Activated T-cell treated with anti-CD3 and anti-CD28 coated beads, Interleukin-2, amount 50 U/mL, for 4 hours (primary cell): ENCODE data around the gene CALN1. TPM values are rescaled to one million over a fixed set of nuclear protein-coding genes. Genes with fewer than 3 reads are reported as not detected.
"Not testable (repeated sequence)": the region's sequence is repeated elsewhere in the genome, so short reads cannot be mapped to it uniquely, and the experiment has no call there.

Experiments
- ATAC-seq, 2 donors: fragments of 200-7000 bp; cut with Tn5 transposase; one replicate each; pipeline ENCODE4 v1.10.0; 2021
- DNase-seq: peaks from one replicate; pipeline ENCODE4 v3.0.0-alpha.2; 2020
- H3K27me3 Mint-ChIP-seq: one replicate; pipeline ENCODE4 v1.8.0; 2021; ENCODE audit warnings: low read depth, mixed read lengths
- H3K36me3 Mint-ChIP-seq: one replicate; pipeline ENCODE4 v1.8.0; 2022; ENCODE audit warnings: mixed read lengths; ENCODE audit not compliant: insufficient read depth
- H3K4me1 Mint-ChIP-seq: one replicate; pipeline ENCODE4 v1.8.0; 2021; ENCODE audit warnings: low read depth, mixed read lengths
- H3K4me3 Mint-ChIP-seq: one replicate; pipeline ENCODE4 v1.8.0; 2021; ENCODE audit warnings: mild to moderate bottlenecking, moderate library complexity, mixed read lengths
- H3K9me3 Mint-ChIP-seq: one replicate; pipeline ENCODE4 v1.8.0; 2021; ENCODE audit warnings: mixed read lengths
- total RNA-seq, 3 donors: library from RNA; stranded (reverse); gene quantifications; one replicate each; pipeline ENCODE4 v1.2.1, GENCODE V29; 2021

The CALN1 gene
- total RNA-seq, 3 donors from 2014 or later = 0.03 to 0.30 (median 0.10) TPM

- Mint-ChIP-seq H3K36me3 (peaks cover 1% of the 10 kb centered on the region), H3K9me3 (peaks cover 17% of the 10 kb centered on the region), H3K27me3 (no peaks in the 10 kb centered on the region), H3K4me3 (no peak overlapping the region), H3K4me1 (no peaks in the 10 kb centered on the region)
- ATAC-seq (no peak), DNase-seq (no peak)
Measured at GRCh38 chr7:72254455-72254854, 157.7 kb downstream of the CALN1 start.

GRCh38 chr7:72249106-72249505, 163.0 kb downstream of the CALN1 start:
- Mint-ChIP-seq H3K9me3 (peaks cover 14% of the 10 kb centered on the region), H3K36me3 (no peaks in the 10 kb centered on the region), H3K4me3 (no peak overlapping the region), H3K27me3 (no peaks in the 10 kb centered on the region), H3K4me1 (no peaks in the 10 kb centered on the region)
- DNase-seq (no peak), ATAC-seq (no peak)

GRCh38 chr7:72244826-72245398, 167.2 kb downstream of the CALN1 start:
- DNase-seq = no peak
- Mint-ChIP-seq H3K36me3 (no peaks in the 10 kb centered on the region), H3K4me3 (no peak overlapping the region), H3K9me3 (peaks cover 9% of the 10 kb centered on the region), H3K27me3 (no peaks in the 10 kb centered on the region), H3K4me1 (no peaks in the 10 kb centered on the region)
- ATAC-seq = no peak

- Mint-ChIP-seq H3K4me3 (no peak overlapping the region), H3K36me3 (no peaks in the 10 kb centered on the region), H3K9me3 (peaks cover 4% of the 10 kb centered on the region), H3K27me3 (no peaks in the 10 kb centered on the region), H3K4me1 (no peaks in the 10 kb centered on the region)
- DNase-seq (no peak), ATAC-seq (no peak)
Measured at GRCh38 chr7:72243329-72243728, 168.8 kb downstream of the CALN1 start.

GRCh38 chr7:72235351-72235750, 176.8 kb downstream of the CALN1 start:
- ATAC-seq (no peak), DNase-seq (no peak)
- Mint-ChIP-seq H3K9me3 (peaks cover 10% of the 10 kb centered on the region), H3K4me3 (no peak overlapping the region), H3K36me3 (no peaks in the 10 kb centered on the region), H3K27me3 (no peaks in the 10 kb centered on the region), H3K4me1 (no peaks in the 10 kb centered on the region)

GRCh38 chr7:72234086-72234485, 178.1 kb downstream of the CALN1 start:
- H3K4me3 Mint-ChIP-seq = no peak overlapping the region

GRCh38 chr7:72230281-72230680, 181.9 kb downstream of the CALN1 start:
- Mint-ChIP-seq H3K27me3 (no peaks in the 10 kb centered on the region), H3K4me3 (no peak overlapping the region)
- DNase-seq = no peak

More at GRCh38 chr7:72234086-72234485, 178.1 kb downstream of the CALN1 start:
- no peak for DNase-seq
- ATAC-seq = no peak
- Mint-ChIP-seq H3K4me1 (no peaks in the 10 kb centered on the region), H3K36me3 (no peaks in the 10 kb centered on the region), H3K27me3 (no peaks in the 10 kb centered on the region), H3K9me3 (peaks cover 10% of the 10 kb centered on the region)

GRCh38 chr7:72223351-72223750, 188.8 kb downstream of the CALN1 start:
- Mint-ChIP-seq H3K36me3 (no peaks in the 10 kb centered on the region), H3K4me1 (no peaks in the 10 kb centered on the region), H3K27me3 (no peaks in the 10 kb centered on the region), H3K9me3 (peaks cover 3% of the 10 kb centered on the region), H3K4me3 (no peak overlapping the region)
- ATAC-seq = no peak
- DNase-seq = no peak

More at GRCh38 chr7:72230281-72230680, 181.9 kb downstream of the CALN1 start:
- ATAC-seq = no peak
- Mint-ChIP-seq H3K9me3 (peaks cover 11% of the 10 kb centered on the region), H3K36me3 (no peaks in the 10 kb centered on the region), H3K4me1 (no peaks in the 10 kb centered on the region)

GRCh38 chr7:72222136-72222535, 190.0 kb downstream of the CALN1 start:
- no peaks in the 10 kb centered on the region for H3K4me1 Mint-ChIP-seq
- peaks cover 3% of the 10 kb centered on the region for H3K9me3 Mint-ChIP-seq

GRCh38 chr7:72219500-72219899, 192.6 kb downstream of the CALN1 start:
- H3K36me3 Mint-ChIP-seq = no peaks in the 10 kb centered on the region
- H3K4me1 Mint-ChIP-seq = no peaks in the 10 kb centered on the region
- ATAC-seq (no peak), DNase-seq (no peak)
- no peaks in the 10 kb centered on the region for H3K27me3 Mint-ChIP-seq
- no peak overlapping the region for H3K4me3 Mint-ChIP-seq
- no peaks in the 10 kb centered on the region for H3K9me3 Mint-ChIP-seq

More at GRCh38 chr7:72222136-72222535, 190.0 kb downstream of the CALN1 start:
- H3K4me3 Mint-ChIP-seq = no peak overlapping the region
- H3K36me3 Mint-ChIP-seq = no peaks in the 10 kb centered on the region
- ATAC-seq (no peak), DNase-seq (no peak)
- no peaks in the 10 kb centered on the region for H3K27me3 Mint-ChIP-seq

GRCh38 chr7:72217151-72217550, 195.0 kb downstream of the CALN1 start:
- Mint-ChIP-seq H3K4me3 (no peak overlapping the region), H3K36me3 (no peaks in the 10 kb centered on the region), H3K9me3 (peaks cover 3% of the 10 kb centered on the region), H3K4me1 (no peaks in the 10 kb centered on the region), H3K27me3 (no peaks in the 10 kb centered on the region)
- ATAC-seq = no peak
- no peak for DNase-seq

GRCh38 chr7:72213769-72214168, 198.4 kb downstream of the CALN1 start:
- no peak overlapping the region for H3K4me3 Mint-ChIP-seq
- no peak for ATAC-seq
- no peaks in the 10 kb centered on the region for H3K4me1 Mint-ChIP-seq
- no peak for DNase-seq
- H3K9me3 Mint-ChIP-seq = peaks cover 3% of the 10 kb centered on the region
- no peaks in the 10 kb centered on the region for H3K27me3 Mint-ChIP-seq
- H3K36me3 Mint-ChIP-seq = no peaks in the 10 kb centered on the region

- Mint-ChIP-seq H3K9me3 (peaks cover 3% of the 10 kb centered on the region), H3K27me3 (no peaks in the 10 kb centered on the region), H3K36me3 (no peaks in the 10 kb centered on the region), H3K4me1 (no peaks in the 10 kb centered on the region), H3K4me3 (no peak overlapping the region)
- no peak for ATAC-seq
- DNase-seq = no peak
Measured at GRCh38 chr7:72213081-72213480, 199.1 kb downstream of the CALN1 start.

GRCh38 chr7:72211175-72211574, 201.0 kb downstream of the CALN1 start:
- Mint-ChIP-seq H3K36me3 (no peaks in the 10 kb centered on the region), H3K4me1 (no peaks in the 10 kb centered on the region), H3K9me3 (peaks cover 5% of the 10 kb centered on the region), H3K27me3 (no peaks in the 10 kb centered on the region), H3K4me3 (no peak overlapping the region)
- DNase-seq (no peak), ATAC-seq (no peak)

GRCh38 chr7:72209006-72209405, 203.1 kb downstream of the CALN1 start:
- not testable (repeated sequence) for DNase-seq, H3K27me3 Mint-ChIP-seq, H3K4me1 Mint-ChIP-seq, H3K36me3 Mint-ChIP-seq, ATAC-seq, H3K9me3 Mint-ChIP-seq, H3K4me3 Mint-ChIP-seq
